K562 (cell line): Measurements from ENCODE around the gene SPNS1. TPM values are rescaled to one million over a fixed set of nuclear protein-coding genes. Genes with fewer than 3 reads are reported as not detected.

Experiments used
- BMI1 ChIP-seq: fragments of 150-350 bp; IDR thresholded peaks from 2 replicates; pipeline ENCODE4 v1.6.1; 2014; ENCODE audit warnings: low read length
- FOXJ3 ChIP-seq: sonication (generic); formaldehyde crosslinking; IDR thresholded peaks from 2 replicates; pipeline ENCODE4 v1.4.0; 2020; ENCODE audit warnings: mild to moderate bottlenecking, missing genetic modification reagents
- FOXP1 ChIP-seq: sonication (generic); formaldehyde crosslinking; IDR thresholded peaks from 2 replicates; pipeline ENCODE4 v1.8.0; 2022; ENCODE audit warnings: mild to moderate bottlenecking, missing genetic modification reagents
- GABPB2 ChIP-seq: fragments of 250-450 bp; sonication (Bioruptor Pico); conservative IDR thresholded peaks from 2 replicates; pipeline ENCODE4 v1.5.1; 2021; ENCODE audit warnings: mild to moderate bottlenecking
- GMEB1 ChIP-seq: fragments of 250-450 bp; sonication (Bioruptor Pico); IDR thresholded peaks from 2 replicates; pipeline ENCODE4 v1.4.0; 2020; ENCODE audit warnings: mild to moderate bottlenecking
- HMBOX1 ChIP-seq: sonication (generic); IDR thresholded peaks from 2 replicates; pipeline ENCODE4 v1.6.1; 2016
- HMG20A ChIP-seq: fragments of 450-650 bp; formaldehyde crosslinking; conservative IDR thresholded peaks from 2 replicates; pipeline ENCODE4 v1.4.0; 2020; ENCODE audit warnings: mild to moderate bottlenecking, mixed read lengths
- MAX ChIP-seq: sonication (generic); formaldehyde crosslinking; IDR thresholded peaks from 2 replicates; pipeline ENCODE4 v1.9.0; 2022; ENCODE audit warnings: mild to moderate bottlenecking, missing genetic modification reagents
- MBD2 ChIP-seq: sonication (generic); IDR thresholded peaks from 2 replicates; pipeline ENCODE4 v1.6.1; 2016; ENCODE audit warnings: low read depth, borderline replicate concordance
- PHB ChIP-seq: fragments of 250-450 bp; sonication (Bioruptor Pico); IDR thresholded peaks from 2 replicates; pipeline ENCODE4 v1.5.0; 2021
- PHB2 ChIP-seq: fragments of 450-650 bp; IDR thresholded peaks from 2 replicates; pipeline ENCODE4 v1.6.1; 2017; ENCODE audit warnings: low read depth
- PRDM10 ChIP-seq: fragments of 450-650 bp; IDR thresholded peaks from 2 replicates; pipeline ENCODE4 v1.6.1; 2018; ENCODE audit not compliant: partially characterized antibody
- RFX7 ChIP-seq: fragments of 250-450 bp; sonication (Bioruptor Pico); IDR thresholded peaks from 2 replicates; pipeline ENCODE4 v1.5.1; 2021; ENCODE audit warnings: mild to moderate bottlenecking
- RNF219 ChIP-seq: fragments of 250-450 bp; sonication (Bioruptor Pico); IDR thresholded peaks from 2 replicates; pipeline ENCODE4 v1.5.0; 2022; ENCODE audit warnings: mild to moderate bottlenecking
- ZBTB2 ChIP-seq: fragments of 450-650 bp; IDR thresholded peaks from 2 replicates; pipeline ENCODE4 v1.6.1; 2016; ENCODE audit warnings: antibody characterized with exemption
- ZBTB7A ChIP-seq: IDR thresholded peaks from 2 replicates; pipeline ENCODE4 v1.6.1; 2011; ENCODE audit warnings: low read depth, mild to moderate bottlenecking, low read length, moderate library complexity, borderline replicate concordance; ENCODE audit not compliant: control insufficient read depth
- ZNF134 ChIP-seq: fragments of 250-450 bp; sonication (Bioruptor Pico); conservative IDR thresholded peaks from 2 replicates; pipeline ENCODE4 v1.4.0; 2020
- ZNF184 ChIP-seq: sonication (generic); formaldehyde crosslinking; IDR thresholded peaks from 2 replicates; pipeline ENCODE4 v1.5.0; 2020; ENCODE audit warnings: missing genetic modification reagents
- ZNF354B ChIP-seq: fragments of 250-450 bp; sonication (Bioruptor Pico); IDR thresholded peaks from 2 replicates; pipeline ENCODE4 v1.4.0; 2020
- polyA plus RNA-seq, 8 experiments: library from polyadenylated mRNA; depleted of rRNA in 4 of 8; stranded (reverse) in 5 of 8; unstranded in 3 of 8; fragments of >200 nt; fragmentation: Nextera tagmentation in 2 of 8; fragmentation: Illumina TruSeq in 1 of 8; extraction: Ambion mirVana in 2 of 8; extraction: Trizol in 1 of 8; gene quantifications; 2 replicates each; pipeline versions ENCODE4 v1.2.1 to v1.2.3, GENCODE V29; 2011 to 2014; ENCODE audit warnings: inconsistent platforms in 1 of 8, missing spikeins in 1 of 8
- total RNA-seq, 7 experiments: library from RNA; depleted of rRNA in 6 of 7; stranded (reverse); fragments of >200 nt in 6 of 7; fragmentation: Illumina TruSeq in 2 of 7; extraction: Trizol in 2 of 7; gene quantifications; 2 replicates each; pipeline versions ENCODE4 v1.2.1 to v1.2.3, GENCODE V29; 2011 to 2021; ENCODE audit warnings: low replicate concordance in 1 of 7

SPNS1 gene
- total and polyA plus RNA-seq, 9 of the 15 experiments (the other 6 are each of a cell fraction or from before 2014, with no cell fraction given): 0.58 to 64.9 (median 13.7) TPM

GRCh38 chr16:28974437-28975157 is at the start of gene SPNS1 (continued):
- no peak for TF ChIP-seq RNF219 (CRISPR knock-in tag)
- no peak for TF ChIP-seq PHB (CRISPR knock-in tag)
- peak; percentile 81 for TF ChIP-seq MBD2
- TF ChIP-seq HMG20A (CRISPR knock-in tag): no peak
- peak; percentile 50; the same call in 1 of the 2 replicates for TF ChIP-seq BMI1
- no peak for TF ChIP-seq PHB2
- peak; percentile 87 for TF ChIP-seq FOXP1 (CRISPR knock-in tag)
- no peak for TF ChIP-seq ZBTB2
- TF ChIP-seq MAX (CRISPR knock-in tag): peak; percentile 93
- TF ChIP-seq GABPB2 (CRISPR knock-in tag): no peak
- no peak for TF ChIP-seq HMBOX1
- TF ChIP-seq PRDM10: peak; percentile 72
- TF ChIP-seq FOXJ3 (CRISPR knock-in tag): no peak
- TF ChIP-seq ZNF354B (CRISPR knock-in tag): no peak
- no peak for TF ChIP-seq ZNF134 (CRISPR knock-in tag)
- peak; percentile 57 for TF ChIP-seq GMEB1 (CRISPR knock-in tag)
- TF ChIP-seq ZNF184 (CRISPR knock-in tag): no peak
- TF ChIP-seq RFX7 (CRISPR knock-in tag): no peak
- TF ChIP-seq ZBTB7A: peak; percentile 80; the same call in 1 of the 2 replicates
